ENCODE measurements around the gene NFIA. TPM values are rescaled to one million over a fixed set of nuclear protein-coding genes. Genes with fewer than 3 reads are reported as not detected.
A peak's percentile ranks its signal among the peaks of the same experiment; 100 is the strongest.

Gene NFIA
- total and polyA plus RNA-seq, 2 of the 13 experiments (the other 11 are each of a cell fraction or from before 2014, with no cell fraction given), result 14.7 to 28.5 TPM

DNA sequence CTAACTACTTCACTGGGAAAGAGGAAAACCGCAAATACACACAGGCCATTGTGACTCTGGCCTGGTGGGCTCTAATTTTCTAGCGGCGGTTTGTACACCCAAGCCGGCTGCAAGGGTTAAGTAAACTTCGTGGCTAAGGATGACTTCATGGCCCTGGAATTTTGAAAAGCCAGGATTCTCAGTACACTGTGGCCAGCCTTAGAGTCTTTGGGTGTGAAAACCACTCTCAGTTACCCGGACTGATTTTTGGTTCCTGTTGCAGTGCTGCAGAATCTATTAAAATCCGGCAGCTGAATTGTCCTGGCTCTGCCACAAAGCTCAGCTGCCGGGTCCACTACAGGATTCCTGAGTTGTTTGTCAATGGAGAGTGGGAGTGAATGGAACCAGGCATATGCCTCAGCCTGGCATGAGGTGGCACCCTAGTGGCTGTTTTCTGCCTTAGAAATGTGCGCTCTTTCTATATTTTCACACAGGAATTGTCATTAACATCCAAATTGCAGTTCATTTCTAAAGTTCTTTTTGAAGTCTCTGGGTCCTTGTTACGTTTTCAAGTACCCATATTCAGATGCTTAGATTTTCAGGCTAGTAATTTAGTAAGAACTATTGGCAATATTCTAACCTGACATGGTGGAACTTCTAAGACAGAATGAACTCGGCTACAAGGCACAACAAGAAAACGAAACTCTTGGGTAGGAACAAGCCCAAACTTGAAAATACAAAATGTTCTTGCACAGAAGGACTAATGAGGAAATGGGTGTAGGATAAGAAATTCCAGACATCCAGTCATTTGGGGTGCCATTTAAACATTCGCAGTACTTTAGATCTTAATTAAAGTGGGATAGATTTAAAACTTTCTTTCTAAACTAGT lies 255.9 kb downstream of the NFIA start (continued):
- TF ChIP-seq, protein P1, sequence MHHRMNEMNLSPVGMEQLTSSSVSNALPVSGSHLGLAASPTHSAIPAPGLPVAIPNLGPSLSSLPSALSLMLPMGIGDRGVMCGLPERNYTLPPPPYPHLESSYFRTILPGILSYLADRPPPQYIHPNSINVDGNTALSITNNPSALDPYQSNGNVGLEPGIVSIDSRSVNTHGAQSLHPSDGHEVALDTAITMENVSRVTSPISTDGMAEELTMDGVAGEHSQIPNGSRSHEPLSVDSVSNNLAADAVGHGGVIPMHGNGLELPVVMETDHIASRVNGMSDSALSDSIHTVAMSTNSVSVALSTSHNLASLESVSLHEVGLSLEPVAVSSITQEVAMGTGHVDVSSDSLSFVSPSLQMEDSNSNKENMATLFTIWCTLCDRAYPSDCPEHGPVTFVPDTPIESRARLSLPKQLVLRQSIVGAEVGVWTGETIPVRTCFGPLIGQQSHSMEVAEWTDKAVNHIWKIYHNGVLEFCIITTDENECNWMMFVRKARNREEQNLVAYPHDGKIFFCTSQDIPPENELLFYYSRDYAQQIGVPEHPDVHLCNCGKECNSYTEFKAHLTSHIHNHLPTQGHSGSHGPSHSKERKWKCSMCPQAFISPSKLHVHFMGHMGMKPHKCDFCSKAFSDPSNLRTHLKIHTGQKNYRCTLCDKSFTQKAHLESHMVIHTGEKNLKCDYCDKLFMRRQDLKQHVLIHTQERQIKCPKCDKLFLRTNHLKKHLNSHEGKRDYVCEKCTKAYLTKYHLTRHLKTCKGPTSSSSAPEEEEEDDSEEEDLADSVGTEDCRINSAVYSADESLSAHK (CRISPR knock-in tag; IDR thresholded peaks at IDR 0.05; ENCODE audit: borderline replicate concordance), result no peak
- TF ChIP-seq ELF1 (CRISPR knock-in tag; IDR thresholded peaks at IDR 0.05), result no peak
- no peak for TF ChIP-seq KLF12 (CRISPR knock-in tag; IDR thresholded peaks at IDR 0.05; ENCODE audit: borderline replicate concordance)
- TF ChIP-seq ZKSCAN8 (CRISPR knock-in tag; IDR thresholded peaks at IDR 0.05; ENCODE audit: borderline replicate concordance), result no peak
- no peak for TF ChIP-seq ZNF282 (IDR thresholded peaks at IDR 0.05; ENCODE audit: partially characterized antibody)
- TF ChIP-seq, protein P2, sequence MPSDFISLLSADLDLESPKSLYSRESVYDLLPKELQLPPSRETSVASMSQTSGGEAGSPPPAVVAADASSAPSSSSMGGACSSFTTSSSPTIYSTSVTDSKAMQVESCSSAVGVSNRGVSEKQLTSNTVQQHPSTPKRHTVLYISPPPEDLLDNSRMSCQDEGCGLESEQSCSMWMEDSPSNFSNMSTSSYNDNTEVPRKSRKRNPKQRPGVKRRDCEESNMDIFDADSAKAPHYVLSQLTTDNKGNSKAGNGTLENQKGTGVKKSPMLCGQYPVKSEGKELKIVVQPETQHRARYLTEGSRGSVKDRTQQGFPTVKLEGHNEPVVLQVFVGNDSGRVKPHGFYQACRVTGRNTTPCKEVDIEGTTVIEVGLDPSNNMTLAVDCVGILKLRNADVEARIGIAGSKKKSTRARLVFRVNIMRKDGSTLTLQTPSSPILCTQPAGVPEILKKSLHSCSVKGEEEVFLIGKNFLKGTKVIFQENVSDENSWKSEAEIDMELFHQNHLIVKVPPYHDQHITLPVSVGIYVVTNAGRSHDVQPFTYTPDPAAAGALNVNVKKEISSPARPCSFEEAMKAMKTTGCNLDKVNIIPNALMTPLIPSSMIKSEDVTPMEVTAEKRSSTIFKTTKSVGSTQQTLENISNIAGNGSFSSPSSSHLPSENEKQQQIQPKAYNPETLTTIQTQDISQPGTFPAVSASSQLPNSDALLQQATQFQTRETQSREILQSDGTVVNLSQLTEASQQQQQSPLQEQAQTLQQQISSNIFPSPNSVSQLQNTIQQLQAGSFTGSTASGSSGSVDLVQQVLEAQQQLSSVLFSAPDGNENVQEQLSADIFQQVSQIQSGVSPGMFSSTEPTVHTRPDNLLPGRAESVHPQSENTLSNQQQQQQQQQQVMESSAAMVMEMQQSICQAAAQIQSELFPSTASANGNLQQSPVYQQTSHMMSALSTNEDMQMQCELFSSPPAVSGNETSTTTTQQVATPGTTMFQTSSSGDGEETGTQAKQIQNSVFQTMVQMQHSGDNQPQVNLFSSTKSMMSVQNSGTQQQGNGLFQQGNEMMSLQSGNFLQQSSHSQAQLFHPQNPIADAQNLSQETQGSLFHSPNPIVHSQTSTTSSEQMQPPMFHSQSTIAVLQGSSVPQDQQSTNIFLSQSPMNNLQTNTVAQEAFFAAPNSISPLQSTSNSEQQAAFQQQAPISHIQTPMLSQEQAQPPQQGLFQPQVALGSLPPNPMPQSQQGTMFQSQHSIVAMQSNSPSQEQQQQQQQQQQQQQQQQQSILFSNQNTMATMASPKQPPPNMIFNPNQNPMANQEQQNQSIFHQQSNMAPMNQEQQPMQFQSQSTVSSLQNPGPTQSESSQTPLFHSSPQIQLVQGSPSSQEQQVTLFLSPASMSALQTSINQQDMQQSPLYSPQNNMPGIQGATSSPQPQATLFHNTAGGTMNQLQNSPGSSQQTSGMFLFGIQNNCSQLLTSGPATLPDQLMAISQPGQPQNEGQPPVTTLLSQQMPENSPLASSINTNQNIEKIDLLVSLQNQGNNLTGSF (CRISPR knock-in tag; IDR thresholded peaks at IDR 0.05), result no peak
- peak; percentile 2; the same call in 1 of the 2 replicates for TF ChIP-seq TBX3 (IDR thresholded peaks at IDR 0.05; ENCODE audit: borderline replicate concordance)
- TF ChIP-seq, protein P3, sequence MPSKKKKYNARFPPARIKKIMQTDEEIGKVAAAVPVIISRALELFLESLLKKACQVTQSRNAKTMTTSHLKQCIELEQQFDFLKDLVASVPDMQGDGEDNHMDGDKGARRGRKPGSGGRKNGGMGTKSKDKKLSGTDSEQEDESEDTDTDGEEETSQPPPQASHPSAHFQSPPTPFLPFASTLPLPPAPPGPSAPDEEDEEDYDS (CRISPR knock-in tag; IDR thresholded peaks at IDR 0.05), result no peak; the same call in none of the 2 replicates
- TF ChIP-seq, protein P4, sequence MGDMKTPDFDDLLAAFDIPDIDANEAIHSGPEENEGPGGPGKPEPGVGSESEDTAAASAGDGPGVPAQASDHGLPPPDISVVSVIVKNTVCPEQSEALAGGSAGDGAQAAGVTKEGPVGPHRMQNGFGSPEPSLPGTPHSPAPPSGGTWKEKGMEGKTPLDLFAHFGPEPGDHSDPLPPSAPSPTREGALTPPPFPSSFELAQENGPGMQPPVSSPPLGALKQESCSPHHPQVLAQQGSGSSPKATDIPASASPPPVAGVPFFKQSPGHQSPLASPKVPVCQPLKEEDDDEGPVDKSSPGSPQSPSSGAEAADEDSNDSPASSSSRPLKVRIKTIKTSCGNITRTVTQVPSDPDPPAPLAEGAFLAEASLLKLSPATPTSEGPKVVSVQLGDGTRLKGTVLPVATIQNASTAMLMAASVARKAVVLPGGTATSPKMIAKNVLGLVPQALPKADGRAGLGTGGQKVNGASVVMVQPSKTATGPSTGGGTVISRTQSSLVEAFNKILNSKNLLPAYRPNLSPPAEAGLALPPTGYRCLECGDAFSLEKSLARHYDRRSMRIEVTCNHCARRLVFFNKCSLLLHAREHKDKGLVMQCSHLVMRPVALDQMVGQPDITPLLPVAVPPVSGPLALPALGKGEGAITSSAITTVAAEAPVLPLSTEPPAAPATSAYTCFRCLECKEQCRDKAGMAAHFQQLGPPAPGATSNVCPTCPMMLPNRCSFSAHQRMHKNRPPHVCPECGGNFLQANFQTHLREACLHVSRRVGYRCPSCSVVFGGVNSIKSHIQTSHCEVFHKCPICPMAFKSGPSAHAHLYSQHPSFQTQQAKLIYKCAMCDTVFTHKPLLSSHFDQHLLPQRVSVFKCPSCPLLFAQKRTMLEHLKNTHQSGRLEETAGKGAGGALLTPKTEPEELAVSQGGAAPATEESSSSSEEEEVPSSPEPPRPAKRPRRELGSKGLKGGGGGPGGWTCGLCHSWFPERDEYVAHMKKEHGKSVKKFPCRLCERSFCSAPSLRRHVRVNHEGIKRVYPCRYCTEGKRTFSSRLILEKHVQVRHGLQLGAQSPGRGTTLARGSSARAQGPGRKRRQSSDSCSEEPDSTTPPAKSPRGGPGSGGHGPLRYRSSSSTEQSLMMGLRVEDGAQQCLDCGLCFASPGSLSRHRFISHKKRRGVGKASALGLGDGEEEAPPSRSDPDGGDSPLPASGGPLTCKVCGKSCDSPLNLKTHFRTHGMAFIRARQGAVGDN (CRISPR knock-in tag; IDR thresholded peaks at IDR 0.05), result no peak
- TF ChIP-seq, protein P5, sequence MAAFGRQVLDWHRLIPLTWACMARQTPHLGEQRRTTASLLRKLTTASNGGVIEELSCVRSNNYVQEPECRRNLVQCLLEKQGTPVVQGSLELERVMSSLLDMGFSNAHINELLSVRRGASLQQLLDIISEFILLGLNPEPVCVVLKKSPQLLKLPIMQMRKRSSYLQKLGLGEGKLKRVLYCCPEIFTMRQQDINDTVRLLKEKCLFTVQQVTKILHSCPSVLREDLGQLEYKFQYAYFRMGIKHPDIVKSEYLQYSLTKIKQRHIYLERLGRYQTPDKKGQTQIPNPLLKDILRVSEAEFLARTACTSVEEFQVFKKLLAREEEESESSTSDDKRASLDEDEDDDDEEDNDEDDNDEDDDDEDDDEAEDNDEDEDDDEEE (CRISPR knock-in tag; IDR thresholded peaks at IDR 0.05), result no peak
- no peak for TF ChIP-seq CHD2 (IDR thresholded peaks at IDR 0.05; ENCODE audit: low read depth, low read length)
- TF ChIP-seq ZBTB3 (CRISPR knock-in tag; IDR thresholded peaks at IDR 0.05; ENCODE audit: borderline replicate concordance, low read depth), result no peak
- TF ChIP-seq MATR3 (CRISPR knock-in tag; IDR thresholded peaks at IDR 0.05), result no peak
- no peak for TF ChIP-seq ZNF670 (CRISPR knock-in tag; IDR thresholded peaks at IDR 0.05; ENCODE audit: borderline replicate concordance)
- TF ChIP-seq SMARCE1 (IDR thresholded peaks at IDR 0.05; ENCODE audit: borderline replicate concordance), result no peak
